Muscle of leg (tissue), 11 donors: Measurements from ENCODE around the gene KCNIP4. TPM values are rescaled to one million over a fixed set of nuclear protein-coding genes. Genes with fewer than 3 reads are reported as not detected.
A peak's percentile ranks its signal among the peaks of the same experiment; 100 is the strongest.

Source experiments
- DNase-seq: peaks from one replicate; pipeline ENCODE4 v3.0.0; 2013
- H3K27ac ChIP-seq: one replicate; pipeline ENCODE4 v1.5.1; 2013; ENCODE audit warnings: mild to moderate bottlenecking, low read length, control low read depth
- H3K27me3 ChIP-seq: one replicate; pipeline ENCODE4 v1.6.1; 2013; ENCODE audit warnings: low read length; ENCODE audit not compliant: control insufficient read depth, insufficient read depth
- H3K36me3 ChIP-seq: one replicate; pipeline ENCODE4 v1.6.1; 2013; ENCODE audit warnings: low read length; ENCODE audit not compliant: control insufficient read depth, insufficient read depth
- H3K4me1 ChIP-seq: one replicate; pipeline ENCODE4 v1.6.1; 2013; ENCODE audit warnings: low read length; ENCODE audit not compliant: control insufficient read depth, insufficient read depth
- H3K4me3 ChIP-seq: one replicate; pipeline ENCODE4 v1.5.1; 2013; ENCODE audit warnings: low read length, control low read depth
- H3K9me3 ChIP-seq: replicated peaks from 2 replicates; pipeline ENCODE4 v1.6.1; 2013; ENCODE audit warnings: low read depth, low read length; ENCODE audit not compliant: control insufficient read depth
- WGBS: methylation state at CpG from one replicate; pipeline ENCODE4 v1.1.5; 2013; ENCODE audit warnings: missing lambda C conversion rate; ENCODE audit not compliant: insufficient coverage; 5-methylcytosine and 5-hydroxymethylcytosine counted together
- polyA plus RNA-seq, 8 donors: library from polyadenylated mRNA; unstranded; fragments of 120-200 nt; gene quantifications; one replicate each; pipeline versions ENCODE4 v1.2.1 to v1.2.3, GENCODE V29; 2013; ENCODE audit warnings: inconsistent platforms in 1 of 8, low replicate concordance in 1 of 8; ENCODE audit not compliant: insufficient read length in 8 of 8, insufficient read depth in 1 of 8
- total RNA-seq: library from RNA; stranded (reverse); fragments of 120-200 nt; gene quantifications from one replicate; pipeline ENCODE4 v1.2.4, GENCODE V29; 2013

KCNIP4 gene
- total and polyA plus RNA-seq, 9 donors = 0.44 to 2.8 (median 1.6) TPM

DNA sequence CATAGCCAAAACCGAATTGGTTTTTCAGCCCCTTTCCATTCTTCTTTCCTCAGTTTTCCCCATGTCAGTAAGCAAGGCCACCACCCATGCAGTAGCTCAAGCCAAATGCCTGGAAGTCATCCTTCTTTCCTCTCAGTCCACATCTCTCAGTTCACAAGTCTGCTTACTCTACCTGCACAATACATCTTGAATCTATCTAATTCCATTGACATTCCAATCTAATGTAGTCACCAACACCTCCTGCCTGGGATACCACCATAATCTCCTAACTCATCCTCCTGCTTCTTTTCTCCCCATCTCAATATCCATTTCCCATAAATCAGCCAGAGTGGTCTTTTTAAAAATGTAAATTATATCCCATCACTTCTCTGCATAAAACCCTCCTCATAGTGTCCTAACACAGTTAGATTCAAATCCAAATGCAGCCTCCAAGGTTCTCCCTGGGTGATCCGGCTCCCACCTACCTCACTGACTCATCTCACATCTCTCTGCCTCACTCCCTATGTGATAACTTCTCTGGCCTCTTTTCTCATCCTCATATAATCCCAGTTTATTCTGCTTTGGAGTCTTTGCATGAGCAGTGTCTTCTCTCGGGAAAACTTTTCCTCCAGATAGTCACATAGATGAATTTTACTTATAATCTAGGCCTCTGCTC, 26.9 kb downstream of the KCNIP4 start:
- H3K9me3 ChIP-seq = no peaks in the 10 kb centered on the region
- 63% methylated on average over 2 of the region's 3 CpGs for WGBS
- DNase-seq = no peak
- no peaks in the 10 kb centered on the region for H3K27me3 ChIP-seq
- H3K36me3 ChIP-seq = no peaks in the 10 kb centered on the region
- no peak overlapping the region for H3K4me3 ChIP-seq
- no peaks in the 10 kb centered on the region for H3K4me1 ChIP-seq
- H3K27ac ChIP-seq = no peak overlapping the region

DNA sequence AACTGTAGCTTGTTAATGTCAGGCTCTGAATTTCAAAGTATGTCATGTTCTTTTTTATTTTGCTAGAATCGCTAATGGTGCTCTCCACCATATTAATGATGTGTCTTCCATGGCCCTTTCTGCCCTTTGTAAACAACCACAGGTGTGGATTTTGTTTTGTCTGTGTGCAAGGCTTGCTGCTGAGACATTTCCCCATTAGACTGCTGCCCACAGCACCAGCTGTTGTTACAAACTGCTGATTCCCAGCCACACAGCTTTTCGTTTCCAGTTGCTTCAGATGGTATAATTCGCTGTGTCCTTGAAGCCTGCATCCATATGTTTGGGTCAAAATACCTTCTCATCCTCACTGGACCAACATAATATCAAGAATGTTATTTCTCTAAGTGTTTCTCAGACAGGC, 32.8 kb downstream of the KCNIP4 start:
- H3K27ac ChIP-seq = no peak overlapping the region
- no peaks in the 10 kb centered on the region for H3K27me3 ChIP-seq
- WGBS = 60% methylated on average over 1 of the region's 3 CpGs
- H3K4me3 ChIP-seq = no peak overlapping the region
- no peaks in the 10 kb centered on the region for H3K9me3 ChIP-seq
- H3K36me3 ChIP-seq = no peaks in the 10 kb centered on the region
- H3K4me1 ChIP-seq = no peaks in the 10 kb centered on the region
- DNase-seq = no peak

DNA sequence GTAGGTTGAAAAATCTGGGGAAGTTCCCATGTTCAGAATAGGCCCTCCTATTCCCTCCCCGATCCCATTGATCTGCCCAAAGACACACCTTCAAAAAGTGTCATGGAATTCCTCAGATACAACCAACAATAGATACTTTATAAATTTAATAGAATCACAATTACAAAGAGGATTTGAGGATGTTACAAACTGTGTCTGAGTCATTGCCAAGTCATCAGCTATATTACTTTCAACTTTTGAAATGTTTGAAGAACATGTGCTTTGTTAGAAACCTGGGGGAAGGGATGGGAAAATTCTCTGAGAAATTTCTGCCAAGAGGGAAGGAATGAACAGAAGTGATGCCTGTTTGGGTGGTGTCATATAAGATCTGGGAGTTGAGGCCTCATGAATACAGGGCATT, 46.7 kb downstream of the KCNIP4 start:
- Histone ChIP-seq H3K4me3 (no peak overlapping the region), H3K9me3 (peaks cover 5% of the 10 kb centered on the region)

DNA sequence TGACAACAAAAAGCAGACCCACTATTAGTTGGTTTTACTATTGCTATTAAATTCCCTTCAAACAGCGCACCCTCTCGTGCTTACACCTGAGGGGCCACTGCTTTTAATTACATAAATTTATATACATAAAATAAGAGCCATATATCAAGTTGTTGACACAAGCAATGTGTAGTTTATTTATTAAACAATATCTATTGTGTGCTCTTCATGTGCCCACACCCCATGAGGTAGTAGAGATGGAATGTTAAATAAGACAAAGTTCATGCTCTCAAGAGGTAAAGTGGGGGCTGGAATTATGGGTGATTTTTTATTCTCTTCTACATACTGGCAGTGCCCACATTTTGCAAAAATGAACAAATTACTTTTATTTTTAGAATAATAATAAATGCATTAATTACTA, 47.3 kb downstream of the KCNIP4 start:
- H3K4me1 ChIP-seq = no peaks in the 10 kb centered on the region
- peaks cover 5% of the 10 kb centered on the region for H3K9me3 ChIP-seq
- H3K4me3 ChIP-seq = no peak overlapping the region
- H3K27ac ChIP-seq = no peak overlapping the region
- no CpG with 5 or more reads among the region's 2 CpGs for WGBS
- DNase-seq = no peak
- no peaks in the 10 kb centered on the region for H3K36me3 ChIP-seq
- no peaks in the 10 kb centered on the region for H3K27me3 ChIP-seq

More for the DNA sequence above, 46.7 kb downstream of the KCNIP4 start:
- Histone ChIP-seq H3K27me3 (no peaks in the 10 kb centered on the region), H3K36me3 (no peaks in the 10 kb centered on the region), H3K4me1 (no peaks in the 10 kb centered on the region), H3K27ac (no peak overlapping the region)
- WGBS = no CpG with 5 or more reads among the region's 1 CpG
- no peak for DNase-seq

DNA sequence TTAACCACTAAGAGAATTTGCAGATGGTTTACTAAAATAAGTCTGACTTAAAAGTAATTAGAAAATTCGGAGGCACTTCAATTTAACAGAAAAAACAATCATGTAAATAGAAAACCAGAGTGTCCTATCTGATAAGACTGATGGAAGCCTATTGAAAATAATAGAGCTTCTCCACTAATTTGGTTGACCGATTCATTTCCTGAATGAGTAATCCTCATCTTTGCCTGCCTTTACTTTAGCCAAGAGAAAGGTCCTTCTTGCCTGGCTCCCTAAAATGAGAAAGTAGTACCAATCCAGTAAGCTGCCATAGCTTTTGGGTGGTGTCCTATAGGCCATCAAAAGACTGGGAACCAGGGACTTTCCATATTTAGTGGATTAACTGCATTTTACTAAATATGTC, 48.4 kb downstream of the KCNIP4 start:
- no peaks in the 10 kb centered on the region for H3K4me1 ChIP-seq
- no peak overlapping the region for H3K4me3 ChIP-seq
- no peaks in the 10 kb centered on the region for H3K27me3 ChIP-seq
- DNase-seq = no peak
- no CpG with 5 or more reads among the region's 2 CpGs for WGBS
- H3K9me3 ChIP-seq = peaks cover 5% of the 10 kb centered on the region
- no peak overlapping the region for H3K27ac ChIP-seq
- no peaks in the 10 kb centered on the region for H3K36me3 ChIP-seq

DNA sequence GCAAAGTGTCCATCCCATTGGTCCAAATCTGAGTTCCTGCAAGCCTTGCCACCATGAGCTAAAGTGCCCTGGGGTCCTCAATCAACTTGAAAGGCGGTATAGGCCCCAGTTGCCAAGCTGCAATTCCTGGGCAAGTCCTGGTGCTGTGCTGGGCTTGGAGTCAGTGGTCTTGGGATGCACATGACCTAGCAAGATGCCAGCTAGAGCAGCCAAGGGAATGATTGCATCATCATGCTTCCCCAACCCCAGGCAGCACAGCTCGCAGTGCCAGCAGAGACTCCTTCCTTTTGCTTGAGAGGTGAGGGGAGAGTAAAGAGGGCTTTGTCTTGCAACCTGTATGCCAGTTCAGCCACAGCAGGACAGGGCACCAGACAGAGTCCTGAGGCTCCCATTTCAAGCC, 50.5 kb downstream of the KCNIP4 start:
- no peak overlapping the region for H3K4me3 ChIP-seq
- 71% methylated on average over 1 of the region's 2 CpGs for WGBS
- no peaks in the 10 kb centered on the region for H3K4me1 ChIP-seq
- H3K36me3 ChIP-seq = no peaks in the 10 kb centered on the region
- peaks cover 5% of the 10 kb centered on the region for H3K9me3 ChIP-seq
- DNase-seq = no peak
- no peak overlapping the region for H3K27ac ChIP-seq
- H3K27me3 ChIP-seq = no peaks in the 10 kb centered on the region

DNA sequence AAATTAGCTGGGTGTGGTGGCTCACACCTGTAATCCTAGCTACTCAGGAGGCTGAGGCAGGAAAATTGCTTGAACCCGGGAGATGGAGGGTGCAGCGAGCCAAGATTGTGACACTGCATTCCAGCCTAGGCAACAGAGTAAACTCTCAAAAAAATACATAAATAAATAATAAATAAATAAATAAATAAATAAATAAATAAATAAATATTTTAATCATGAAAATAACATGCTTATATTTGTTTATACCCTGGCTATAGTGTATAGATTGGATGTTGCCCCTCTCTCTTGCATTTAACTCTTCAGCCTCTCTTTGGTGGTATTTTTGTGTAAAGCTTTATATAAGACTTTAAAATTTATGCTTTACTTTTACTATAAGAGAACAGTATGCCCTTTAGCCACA, 51.8 kb downstream of the KCNIP4 start:
- Histone ChIP-seq H3K4me3 (no peak overlapping the region), H3K27me3 (no peaks in the 10 kb centered on the region), H3K36me3 (no peaks in the 10 kb centered on the region), H3K9me3 (peaks cover 5% of the 10 kb centered on the region), H3K27ac (no peak overlapping the region), H3K4me1 (no peaks in the 10 kb centered on the region)
- DNase-seq = no peak
- WGBS = 100% methylated on average over 1 of the region's 2 CpGs

DNA sequence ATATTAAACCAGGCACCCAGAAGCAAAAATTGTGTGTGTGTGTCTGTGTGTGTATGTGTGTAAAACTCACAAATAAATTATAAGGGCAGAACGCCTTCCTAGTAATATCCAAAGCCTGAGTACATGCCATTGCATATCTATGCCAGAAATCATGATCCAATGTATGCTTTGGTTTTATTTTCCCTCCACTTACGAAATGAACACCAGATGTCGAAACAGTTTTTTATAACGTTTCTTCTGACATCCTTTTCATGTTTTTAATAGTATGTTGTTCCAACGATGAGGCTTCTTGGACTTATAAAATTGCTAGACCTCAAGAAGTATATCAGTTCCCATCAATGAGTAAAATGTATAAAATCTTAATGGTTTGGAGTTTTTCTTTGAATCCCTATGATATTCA, 55.4 kb downstream of the KCNIP4 start:
- peak; percentile 39 for DNase-seq

DNA sequence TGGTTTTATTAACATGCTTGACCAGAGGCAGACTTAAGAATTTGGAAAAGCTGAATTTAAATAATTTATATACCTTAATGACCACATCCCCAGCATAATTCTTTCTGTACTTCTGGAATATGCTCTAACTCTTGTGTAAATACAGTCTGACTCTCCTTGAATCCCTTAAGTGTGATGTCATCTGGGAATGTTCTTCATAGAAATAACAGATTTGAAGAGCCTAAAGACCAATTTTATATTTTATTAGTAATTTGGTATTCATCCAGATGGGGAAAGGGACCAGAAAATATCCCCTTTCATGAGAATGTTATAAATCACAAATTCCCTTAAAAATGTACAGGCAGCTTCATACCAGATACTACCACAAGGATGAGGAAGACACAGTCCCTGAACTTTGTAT, 58.3 kb downstream of the KCNIP4 start:
- no peaks in the 10 kb centered on the region for H3K27me3 ChIP-seq

More for the DNA sequence above, 55.4 kb downstream of the KCNIP4 start:
- Histone ChIP-seq H3K4me1 (no peaks in the 10 kb centered on the region), H3K4me3 (no peak overlapping the region), H3K27ac (no peak overlapping the region), H3K36me3 (no peaks in the 10 kb centered on the region), H3K9me3 (peaks cover 1% of the 10 kb centered on the region), H3K27me3 (no peaks in the 10 kb centered on the region)
- no CpG with 5 or more reads among the region's 5 CpGs for WGBS

DNA sequence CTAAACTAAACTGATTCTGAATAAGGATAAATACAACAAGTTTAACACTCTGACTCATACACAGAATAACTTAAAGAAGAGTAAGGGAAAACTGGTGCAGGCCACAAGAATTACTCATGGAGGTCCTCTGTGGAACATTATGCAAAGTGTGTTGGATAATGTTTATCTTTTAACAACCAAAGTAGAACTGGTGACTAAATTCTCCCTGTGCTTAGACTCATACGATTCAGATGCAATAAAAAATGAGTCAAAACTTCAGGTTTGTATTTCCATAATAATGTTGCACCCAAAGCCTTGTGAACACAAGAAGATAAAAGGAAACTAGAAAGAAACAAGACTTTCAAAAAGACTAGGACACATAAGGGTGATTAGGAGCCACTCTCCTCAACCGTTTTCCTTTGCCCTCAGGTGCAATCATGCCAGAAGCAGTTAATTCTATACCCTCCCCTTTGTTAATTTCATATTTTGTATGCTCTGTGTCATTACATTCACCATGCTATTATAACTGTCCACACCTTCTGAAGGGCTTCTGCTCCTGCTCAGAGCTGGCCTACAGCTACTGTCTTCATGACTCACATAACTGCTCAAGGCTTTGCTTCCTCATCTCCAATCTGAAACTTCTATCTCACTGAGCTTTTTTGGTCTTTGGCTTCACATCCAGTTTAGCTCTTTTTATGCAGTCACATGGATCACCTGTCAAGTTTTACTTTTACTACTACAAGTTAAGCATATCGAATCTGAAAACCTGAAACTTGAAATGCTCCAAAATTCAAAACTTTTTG, 60.2 kb downstream of the KCNIP4 start:
- Histone ChIP-seq H3K36me3 (no peaks in the 10 kb centered on the region), H3K4me3 (no peak overlapping the region), H3K9me3 (no peaks in the 10 kb centered on the region), H3K27me3 (no peaks in the 10 kb centered on the region), H3K27ac (no peak overlapping the region), H3K4me1 (no peaks in the 10 kb centered on the region)
- no peak for DNase-seq
- no CpG with 5 or more reads among the region's 3 CpGs for WGBS

More for the DNA sequence above, 58.3 kb downstream of the KCNIP4 start:
- no peak for DNase-seq
- no peaks in the 10 kb centered on the region for H3K4me1 ChIP-seq
- no peak overlapping the region for H3K4me3 ChIP-seq
- no peaks in the 10 kb centered on the region for H3K9me3 ChIP-seq
- no peaks in the 10 kb centered on the region for H3K36me3 ChIP-seq
- H3K27ac ChIP-seq = no peak overlapping the region
